Duodenal mucosa (tissue), 2 donors: ENCODE results near the gene GPR173.

Experiments
- H3K27ac ChIP-seq: one replicate; pipeline ENCODE4 v1.7.0; 2013; ENCODE audit warnings: low read depth, low read length
- H3K27me3 ChIP-seq, 2 donors: one replicate each; pipeline ENCODE4 v1.7.0; 2013; ENCODE audit warnings: low read length in 2 of 2, control low read depth in 1 of 2; ENCODE audit not compliant: insufficient read depth in 2 of 2, control insufficient read depth in 1 of 2
- H3K36me3 ChIP-seq, 2 donors: one replicate each; pipeline ENCODE4 v1.7.0; 2013; ENCODE audit warnings: low read length in 2 of 2, control low read depth in 1 of 2; ENCODE audit not compliant: insufficient read depth in 2 of 2, control insufficient read depth in 1 of 2
- H3K4me1 ChIP-seq, 2 donors: one replicate each; pipeline ENCODE4 v1.7.0; 2013; ENCODE audit warnings: low read length in 2 of 2, control low read depth in 1 of 2; ENCODE audit not compliant: insufficient read depth in 2 of 2, control insufficient read depth in 1 of 2
- H3K4me3 ChIP-seq, 2 donors: one replicate each; pipeline ENCODE4 v1.7.0; 2013; ENCODE audit warnings: low read length in 2 of 2, low read depth in 1 of 2
- H3K9ac ChIP-seq, 2 donors: one replicate each; pipeline ENCODE4 v1.7.0; 2013; ENCODE audit warnings: low read length in 2 of 2, low read depth in 1 of 2
- H3K9me3 ChIP-seq, 2 donors: one replicate each; pipeline ENCODE4 v1.7.0; 2013; ENCODE audit warnings: low read length in 2 of 2, control low read depth in 1 of 2; ENCODE audit not compliant: control insufficient read depth in 1 of 2

Gene GPR173

DNA sequence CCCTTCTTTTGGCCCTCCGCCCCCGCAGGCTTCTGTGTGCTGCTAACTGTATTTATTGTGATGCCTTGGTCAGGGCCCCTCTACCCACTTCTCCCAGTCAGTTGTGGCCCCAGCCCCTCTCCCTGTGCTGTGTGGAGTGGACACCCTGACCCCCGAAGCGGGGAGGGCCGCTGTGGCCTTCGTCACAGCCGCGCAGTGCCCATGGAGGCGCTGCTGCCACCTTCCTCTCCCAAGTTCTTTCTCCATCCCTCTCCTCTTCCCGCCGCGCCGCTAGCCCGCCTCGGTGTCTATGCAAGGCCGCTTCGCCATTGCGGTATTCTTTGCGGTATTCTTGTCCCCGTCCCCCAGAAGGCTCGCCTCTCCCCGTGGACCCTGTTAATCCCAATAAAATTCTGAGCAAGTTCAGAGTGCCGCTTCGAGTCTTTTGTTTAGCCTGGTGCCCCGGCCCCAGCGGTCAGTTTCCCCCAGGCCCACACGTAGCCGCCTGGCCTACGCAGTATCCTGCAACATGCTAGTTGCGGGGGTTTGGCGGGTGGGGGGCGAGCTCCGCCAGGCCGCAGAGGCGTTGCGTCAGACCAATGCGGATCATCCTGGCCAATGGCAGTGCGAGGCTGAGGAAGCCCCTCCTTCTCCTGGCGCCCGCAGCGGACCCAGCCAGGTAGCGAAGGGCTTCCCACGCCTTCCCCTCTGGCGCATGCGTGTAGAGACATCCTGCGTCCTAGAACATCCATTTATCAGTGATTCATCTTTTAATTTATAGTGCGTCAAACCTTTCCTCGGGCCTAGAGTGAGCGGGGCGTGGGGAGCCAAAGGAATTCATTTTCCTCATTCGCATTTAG, 39.8 kb downstream of the GPR173 start:
- no peaks in the 10 kb centered on the region for H3K27me3 ChIP-seq
- peak overlapping the region; percentile 63 for H3K27ac ChIP-seq
- H3K4me3 ChIP-seq: peak overlapping the region; percentile 48 to 59
- H3K9me3 ChIP-seq: no peaks in the 10 kb centered on the region
- H3K36me3 ChIP-seq: peaks cover 0 to 12% of the 10 kb centered on the region in 2 donors
- H3K9ac ChIP-seq: peak overlapping the region; percentile 25 to 48
- peaks cover 0 to 6% of the 10 kb centered on the region in 2 donors for H3K4me1 ChIP-seq

DNA sequence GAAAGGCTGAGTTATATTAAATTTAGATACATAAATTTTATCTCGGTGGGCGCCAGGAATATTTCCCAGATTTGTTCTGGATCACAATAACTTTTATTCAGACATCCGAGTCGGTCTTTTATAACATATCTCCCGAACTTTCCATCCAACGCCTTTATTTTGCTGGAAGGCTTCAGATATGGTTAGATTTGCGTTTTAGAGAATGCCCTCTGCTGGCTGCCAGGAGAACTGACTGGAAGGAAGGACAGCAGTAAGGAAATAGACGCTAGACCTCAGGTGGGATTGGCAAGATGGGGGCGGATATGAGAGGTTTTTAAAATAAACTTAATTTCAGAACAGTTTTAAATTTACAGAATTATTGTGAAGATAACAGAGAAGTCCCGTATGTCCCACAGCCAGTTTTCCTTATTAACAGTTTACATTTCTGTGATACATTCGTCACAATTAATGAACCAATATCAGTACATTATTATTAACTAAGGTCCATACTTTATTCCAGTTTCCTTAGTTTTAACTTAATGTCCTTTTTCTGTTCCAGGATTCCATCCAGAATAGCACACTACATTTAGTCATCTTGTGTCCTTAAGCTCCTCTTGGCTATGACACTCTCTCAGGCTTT, 40.7 kb downstream of the GPR173 start:
- H3K27ac ChIP-seq: no peak overlapping the region
- peak overlapping the region; percentile 20 to 48 for H3K9ac ChIP-seq
- peak overlapping the region; percentile 48 to 59 for H3K4me3 ChIP-seq

DNA sequence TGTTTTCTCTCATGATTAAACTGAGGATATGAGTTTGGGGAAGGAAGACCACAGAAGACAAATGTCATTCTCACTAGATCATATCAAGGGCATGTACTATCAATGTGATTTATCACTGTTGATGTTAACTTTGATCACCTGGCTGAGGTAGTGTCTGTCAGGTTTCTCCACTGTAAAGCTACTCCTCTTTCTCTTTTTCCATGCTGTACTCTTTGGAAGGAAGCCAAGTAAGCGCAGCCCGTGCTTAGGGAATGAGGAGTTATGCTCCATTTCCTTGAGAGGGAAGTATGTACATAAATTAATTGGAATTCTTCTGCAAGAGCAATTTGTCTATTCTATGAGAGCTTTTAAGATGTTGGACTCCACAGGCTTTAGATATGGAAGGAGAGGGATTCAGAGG, 41.3 kb downstream of the GPR173 start:
- no peaks in the 10 kb centered on the region for H3K27me3 ChIP-seq
- peaks cover 0 to 12% of the 10 kb centered on the region in 2 donors for H3K36me3 ChIP-seq
- no peak overlapping the region for H3K4me3 ChIP-seq
- no peak overlapping the region for H3K9ac ChIP-seq
- no peak overlapping the region for H3K27ac ChIP-seq
- no peaks in the 10 kb centered on the region for H3K9me3 ChIP-seq
- no peaks in the 10 kb centered on the region for H3K4me1 ChIP-seq

More for the DNA sequence above, 40.7 kb downstream of the GPR173 start:
- Histone ChIP-seq H3K4me1 (no peaks in the 10 kb centered on the region), H3K27me3 (no peaks in the 10 kb centered on the region), H3K9me3 (no peaks in the 10 kb centered on the region), H3K36me3 (peaks cover 0 to 12% of the 10 kb centered on the region in 2 donors)

DNA sequence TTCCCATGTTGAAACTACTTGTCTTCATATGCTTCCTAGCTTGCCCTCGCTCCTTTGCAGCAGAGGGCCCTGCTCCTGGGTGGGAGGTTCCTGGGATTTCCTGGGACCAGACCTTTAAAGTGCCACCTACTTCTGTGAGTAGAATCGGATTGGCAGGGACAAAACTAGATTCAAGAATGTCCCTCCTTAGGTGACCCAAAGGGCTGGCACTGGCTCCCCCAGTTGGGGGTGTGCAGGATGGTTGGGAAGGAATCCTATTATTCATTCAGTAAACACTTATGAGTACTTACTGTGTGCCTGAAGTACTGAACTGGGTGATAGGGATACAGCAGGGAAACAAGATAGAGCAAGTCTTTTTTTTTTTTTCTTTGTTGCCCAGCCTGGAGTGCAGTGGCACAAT, 42.8 kb downstream of the GPR173 start:
- Histone ChIP-seq H3K4me1 (no peaks in the 10 kb centered on the region), H3K27me3 (no peaks in the 10 kb centered on the region), H3K36me3 (no peaks in the 10 kb centered on the region), H3K27ac (no peak overlapping the region), H3K9me3 (no peaks in the 10 kb centered on the region), H3K9ac (no peak overlapping the region), H3K4me3 (no peak overlapping the region)

DNA sequence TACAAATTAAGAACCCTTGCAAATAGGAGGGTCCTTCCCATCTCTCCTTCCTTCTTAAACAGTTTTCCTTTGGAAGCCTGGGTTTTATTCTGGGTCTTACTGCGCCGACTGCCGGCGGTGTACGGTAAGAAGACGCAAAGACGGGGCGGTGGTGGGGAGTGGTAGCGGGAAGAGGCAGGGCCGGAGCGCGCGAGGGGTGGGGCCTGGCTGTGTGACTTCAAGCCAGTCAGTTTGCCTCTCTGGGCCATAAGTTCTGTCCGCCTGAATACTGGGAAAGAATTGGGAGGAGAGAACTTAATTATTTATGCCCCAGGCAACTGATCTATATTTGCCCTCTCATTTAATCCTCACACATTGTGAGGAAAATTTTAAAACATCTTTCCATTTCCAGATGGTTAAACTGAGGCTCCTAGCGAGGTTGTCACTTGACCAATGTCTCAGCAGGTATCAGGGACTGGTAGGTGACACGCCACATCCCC, 44.6 kb downstream of the GPR173 start:
- Histone ChIP-seq H3K9ac (peak overlapping the region; percentile 57 to 66), H3K9me3 (no peaks in the 10 kb centered on the region), H3K4me1 (no peaks in the 10 kb centered on the region), H3K36me3 (no peaks in the 10 kb centered on the region), H3K4me3 (peak overlapping the region; percentile 82), H3K27ac (peak overlapping the region; percentile 93), H3K27me3 (no peaks in the 10 kb centered on the region)

DNA sequence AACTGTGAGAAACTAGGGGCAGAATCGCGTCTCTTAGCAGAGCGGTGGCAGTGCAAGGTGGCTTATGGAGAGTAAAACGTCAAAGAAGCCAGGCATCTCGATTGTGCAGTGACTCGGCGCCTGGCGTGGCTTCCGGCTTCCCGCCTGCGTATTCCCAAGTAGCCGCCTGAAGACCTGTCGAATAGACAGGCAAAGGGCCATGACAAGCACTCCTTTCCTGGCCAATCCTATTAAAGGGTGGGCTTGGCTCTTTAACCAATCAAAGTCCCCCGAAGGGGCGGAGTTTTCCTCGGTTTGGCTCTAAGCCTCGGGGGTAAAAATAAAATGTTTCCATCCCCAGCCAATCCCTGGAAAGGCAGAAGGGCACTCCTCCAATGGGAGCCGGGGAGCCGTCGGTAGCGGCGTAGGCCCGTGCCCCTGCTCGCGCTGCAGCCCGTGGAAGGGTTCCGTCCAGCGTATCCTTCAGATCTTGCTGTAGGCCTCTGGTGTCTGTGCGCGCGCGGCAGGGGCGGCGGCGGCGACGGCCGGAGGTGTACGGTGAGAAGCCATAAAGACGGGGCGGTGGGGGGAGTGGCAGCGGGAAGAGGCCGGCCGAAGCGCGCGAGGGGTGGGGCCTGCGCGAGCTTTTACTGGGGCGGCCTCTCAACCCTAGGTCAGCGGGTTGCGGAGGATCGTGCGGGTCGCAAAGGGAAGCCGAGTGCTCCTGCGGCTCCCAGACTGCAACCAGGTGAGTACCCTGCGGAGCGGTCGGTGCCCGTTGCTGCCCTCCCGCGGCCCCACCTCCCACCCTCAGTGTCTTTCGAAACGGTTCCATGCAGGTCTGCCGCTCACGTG, 45.4 kb downstream of the GPR173 start, which contains the start of gene KANTR:
Gene KANTR, plus strand, starts transcription at position 395 of the 834 bp plus-strand sequence. CDS start 30,131 bp downstream, outside the sequence.
- peak within 1 kb of the TSS; percentile 57 to 66 for H3K9ac ChIP-seq
- H3K4me3 ChIP-seq: peak within 1 kb of the TSS; percentile 82
- no peaks in the 10 kb centered on the region for H3K9me3 ChIP-seq
- H3K36me3 ChIP-seq: no peaks in the 10 kb centered on the region
- peak within 1 kb of the TSS; percentile 93 for H3K27ac ChIP-seq
- no peaks in the 10 kb centered on the region for H3K4me1 ChIP-seq
- no peaks in the 10 kb centered on the region for H3K27me3 ChIP-seq

DNA sequence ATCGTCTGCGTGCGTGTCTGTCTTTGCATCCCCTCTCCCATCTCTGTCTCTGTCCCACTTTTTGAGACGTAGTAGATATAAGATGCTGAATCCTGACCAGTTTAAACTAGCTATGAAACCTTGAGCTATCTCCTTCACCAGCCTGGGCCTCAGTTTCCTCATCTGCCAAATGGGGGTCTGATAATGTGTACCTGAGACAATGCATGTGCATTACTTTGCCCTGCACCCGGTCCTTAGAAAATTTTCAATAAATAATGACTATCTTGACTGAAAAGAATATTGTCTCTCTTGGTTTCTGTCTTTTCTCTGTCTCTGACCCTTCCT, 46.0 kb downstream of the GPR173 start:
- H3K9me3 ChIP-seq: no peaks in the 10 kb centered on the region

DNA sequence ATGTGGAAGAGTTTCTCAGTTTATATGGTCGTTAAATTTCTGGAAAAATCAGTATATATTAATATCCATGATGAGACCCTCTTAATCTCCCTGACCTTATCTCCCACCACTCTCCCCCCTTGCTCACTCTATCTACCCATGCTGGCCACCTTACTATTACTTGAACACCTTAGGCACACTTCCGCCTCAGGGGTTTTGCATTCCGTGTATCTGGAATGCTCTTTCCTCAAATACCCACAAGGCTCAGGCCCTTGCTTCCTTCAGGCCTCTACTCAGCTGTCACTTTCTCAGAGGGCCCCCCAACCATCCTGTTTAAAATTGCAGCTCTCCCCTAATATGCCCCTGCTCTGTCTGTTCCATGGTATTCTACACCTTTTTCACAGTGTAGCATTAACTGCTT, 47.2 kb downstream of the GPR173 start:
- H3K4me3 ChIP-seq: no peak overlapping the region
- H3K27ac ChIP-seq: no peak overlapping the region
- no peaks in the 10 kb centered on the region for H3K4me1 ChIP-seq
- H3K9me3 ChIP-seq: no peaks in the 10 kb centered on the region
- no peaks in the 10 kb centered on the region for H3K27me3 ChIP-seq
- no peak overlapping the region for H3K9ac ChIP-seq
- H3K36me3 ChIP-seq: no peaks in the 10 kb centered on the region

More for the DNA sequence above, 46.0 kb downstream of the GPR173 start:
- no peaks in the 10 kb centered on the region for H3K4me1 ChIP-seq
- peak overlapping the region; percentile 82 for H3K4me3 ChIP-seq
- no peaks in the 10 kb centered on the region for H3K36me3 ChIP-seq
- peak overlapping the region; percentile 57 to 64 for H3K9ac ChIP-seq
- H3K27ac ChIP-seq: peak overlapping the region; percentile 70
- H3K27me3 ChIP-seq: no peaks in the 10 kb centered on the region

DNA sequence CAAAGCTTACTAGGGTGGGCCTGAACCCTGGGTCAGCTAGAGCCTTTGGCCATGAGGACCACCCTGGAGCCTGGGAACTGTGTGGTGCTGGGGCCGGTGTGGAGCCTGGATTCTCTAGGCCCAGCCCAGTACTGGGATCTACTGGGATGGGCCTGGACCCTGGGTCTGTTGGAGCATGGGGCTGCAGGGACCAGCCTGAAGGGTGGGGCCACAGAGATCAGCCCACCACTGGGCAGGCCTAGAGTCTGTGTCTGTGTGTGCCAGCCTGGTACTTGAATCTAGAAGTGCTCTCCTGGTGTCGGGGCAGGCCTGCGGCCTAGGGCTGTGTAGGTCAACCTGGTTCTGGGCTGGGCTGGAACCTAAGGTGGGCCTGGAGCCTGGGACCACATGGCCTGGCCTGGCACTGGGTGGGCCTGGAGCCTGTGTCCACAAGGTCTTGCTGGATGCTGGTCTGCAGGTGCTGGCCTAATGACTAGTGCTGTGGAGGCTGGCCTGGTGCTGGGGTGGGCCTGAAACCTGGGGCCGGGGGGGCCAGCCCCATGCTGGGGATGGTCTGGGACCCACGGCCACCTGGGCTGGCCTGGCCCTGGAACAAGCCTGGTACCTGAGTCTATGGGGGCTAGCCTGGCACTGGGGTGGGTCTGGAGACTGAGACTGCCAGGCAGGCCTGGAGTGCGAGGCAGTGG, 66.4 kb downstream of the GPR173 start:
- Histone ChIP-seq H3K4me1 (peaks cover 0 to 4% of the 10 kb centered on the region in 2 donors), H3K36me3 (peaks cover 0 to 3% of the 10 kb centered on the region in 2 donors), H3K27me3 (no peaks in the 10 kb centered on the region), H3K27ac (no peak overlapping the region), H3K9me3 (no peaks in the 10 kb centered on the region), H3K4me3 (no peak overlapping the region), H3K9ac (no peak overlapping the region)
